Measurements from ENCODE around the gene TP53BP1.

Gene TP53BP1

DNA sequence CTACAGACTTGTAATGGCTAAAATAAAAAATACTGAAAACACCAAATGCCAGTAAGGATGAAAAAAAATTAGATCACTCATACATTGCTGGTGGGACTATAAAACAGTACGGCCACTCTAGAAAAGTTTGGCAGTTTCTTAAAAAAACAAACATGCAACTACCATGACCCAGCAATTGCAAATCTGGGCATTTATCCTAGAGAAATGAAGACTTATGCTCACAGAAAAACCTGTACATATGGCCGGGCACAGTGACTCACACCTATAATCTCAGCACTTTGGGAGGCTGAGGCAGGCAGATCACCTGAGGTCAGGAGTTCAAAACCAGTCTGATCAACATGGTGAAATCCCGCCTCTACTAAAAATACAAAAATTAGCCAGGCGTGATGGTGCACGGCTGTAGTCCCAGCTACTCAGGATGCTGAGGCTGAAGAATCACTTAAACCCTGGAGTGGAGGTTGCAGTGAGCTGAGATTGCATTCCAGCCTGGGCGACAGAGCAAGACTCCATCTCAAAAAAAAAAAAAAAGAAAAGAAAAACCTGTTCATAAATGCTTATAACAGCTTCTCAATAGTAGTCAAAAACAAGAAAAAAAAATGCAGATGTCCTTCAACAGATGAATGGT lies 5.6 kb downstream of the TP53BP1 start:
- CTCF ChIA-PET: no interaction called here
- peaks cover 21% of the 10 kb centered on the region for H3K4me1 Mint-ChIP-seq
- peaks cover 19% of the 10 kb centered on the region for H3K36me3 Mint-ChIP-seq
- DNase-seq: no peak
- no peak overlapping the region for H3K27ac Mint-ChIP-seq
- H3K4me3 Mint-ChIP-seq: no peak overlapping the region
- H3K27me3 Mint-ChIP-seq: no peaks in the 10 kb centered on the region
- no peaks in the 10 kb centered on the region for H3K9me3 Mint-ChIP-seq

DNA sequence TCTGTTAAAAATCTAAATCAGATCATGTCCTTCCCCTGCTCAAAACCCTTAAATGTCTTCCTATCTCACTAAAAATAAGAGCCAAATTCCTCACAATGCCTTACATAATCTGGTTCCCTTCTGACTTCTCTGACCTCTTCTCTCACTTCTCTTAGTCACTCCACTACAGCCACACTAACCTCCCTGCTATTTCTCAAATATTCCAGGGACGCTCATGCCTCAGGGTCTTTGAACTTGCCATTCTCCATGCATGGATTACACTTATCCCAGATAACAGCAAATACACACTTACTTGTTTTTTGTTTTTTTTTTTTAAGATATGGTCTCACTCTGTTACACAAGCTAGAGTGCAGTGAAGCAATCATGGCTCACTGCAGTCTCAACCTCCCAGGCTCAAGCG lies 8.5 kb downstream of the TP53BP1 start:
- Mint-ChIP-seq H3K36me3 (peaks cover 13% of the 10 kb centered on the region), H3K9me3 (no peaks in the 10 kb centered on the region), H3K27me3 (no peaks in the 10 kb centered on the region), H3K4me1 (peaks cover 8% of the 10 kb centered on the region), H3K27ac (no peak overlapping the region), H3K4me3 (no peak overlapping the region)
- DNase-seq: no peak
- CTCF ChIA-PET: interaction anchor here (1.0 to 1.4 kb wide), 3 partner anchors 30 to 43 kb away, joined by 3 to 8 read pairs (median 5); no protein-coding TSS in a partner anchor

DNA sequence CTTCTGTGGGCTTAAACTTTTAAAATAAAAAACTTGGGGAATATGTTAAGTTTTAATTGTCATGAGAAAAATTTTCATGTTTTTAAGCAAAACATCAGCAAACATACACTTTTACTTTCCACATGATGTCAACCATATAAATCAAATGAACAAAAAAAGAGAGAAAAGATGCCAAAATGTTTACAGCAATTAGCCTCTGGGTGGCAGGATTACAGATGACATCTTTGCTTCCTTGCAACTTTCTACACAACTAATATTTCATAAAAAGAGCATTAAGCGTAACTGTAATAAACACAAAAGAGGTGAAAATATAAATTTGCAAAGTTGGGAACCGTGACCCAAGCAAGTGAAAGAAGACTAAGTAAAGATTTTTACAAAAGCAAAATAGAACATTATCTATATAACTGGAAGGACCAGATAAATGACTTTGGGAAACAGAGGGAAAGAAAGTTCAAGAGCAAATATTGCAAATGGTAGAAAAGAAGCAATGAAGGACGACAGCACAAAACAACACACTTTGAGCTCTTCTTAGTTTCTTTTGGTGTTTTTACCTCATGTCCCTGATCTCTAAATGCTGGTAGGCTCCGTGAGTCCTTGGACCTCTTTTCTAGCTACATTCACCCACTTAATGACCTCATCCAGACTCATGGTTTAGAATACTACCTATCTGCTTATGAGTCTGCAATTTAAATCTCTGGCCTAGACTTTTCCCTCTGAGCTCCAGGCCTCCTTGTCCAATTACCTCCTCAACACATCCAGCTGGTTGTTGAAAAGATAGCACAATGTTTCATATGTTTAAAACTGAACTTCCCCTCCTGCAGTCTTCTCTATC lies 9.4 kb downstream of the TP53BP1 start:
- CTCF ChIA-PET: interaction anchor here (1.0 to 1.4 kb wide), 4 partner anchors 28 to 42 kb away, joined by 3 to 8 read pairs (median 4); no protein-coding TSS in a partner anchor
- peaks cover 2% of the 10 kb centered on the region for H3K4me1 Mint-ChIP-seq
- no peak for DNase-seq
- H3K36me3 Mint-ChIP-seq: peaks cover 16% of the 10 kb centered on the region
- H3K27ac Mint-ChIP-seq: no peak overlapping the region
- H3K4me3 Mint-ChIP-seq: no peak overlapping the region
- no peaks in the 10 kb centered on the region for H3K9me3 Mint-ChIP-seq
- H3K27me3 Mint-ChIP-seq: no peaks in the 10 kb centered on the region

DNA sequence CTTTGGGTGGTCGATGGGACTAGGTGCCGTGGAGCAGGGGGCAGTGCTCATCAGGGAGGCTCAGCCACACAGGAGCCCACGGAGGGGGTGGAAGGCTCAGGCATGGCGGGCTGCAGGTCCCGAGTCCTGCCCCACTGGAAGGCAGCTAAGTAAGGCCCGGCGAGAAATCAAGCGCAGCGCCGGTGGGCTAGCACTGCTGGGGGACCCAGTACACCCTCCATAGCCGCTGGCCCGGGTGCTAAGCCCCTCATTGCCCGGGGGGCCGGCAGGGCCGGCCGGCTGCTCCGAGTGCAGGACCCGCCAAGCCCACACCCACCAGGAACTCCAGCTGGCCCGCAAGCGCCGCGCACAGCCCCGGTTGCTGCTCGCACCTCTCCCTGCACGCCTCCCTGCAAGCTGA lies 19.1 kb downstream of the TP53BP1 start:
- no peak overlapping the region for H3K27ac Mint-ChIP-seq

DNA sequence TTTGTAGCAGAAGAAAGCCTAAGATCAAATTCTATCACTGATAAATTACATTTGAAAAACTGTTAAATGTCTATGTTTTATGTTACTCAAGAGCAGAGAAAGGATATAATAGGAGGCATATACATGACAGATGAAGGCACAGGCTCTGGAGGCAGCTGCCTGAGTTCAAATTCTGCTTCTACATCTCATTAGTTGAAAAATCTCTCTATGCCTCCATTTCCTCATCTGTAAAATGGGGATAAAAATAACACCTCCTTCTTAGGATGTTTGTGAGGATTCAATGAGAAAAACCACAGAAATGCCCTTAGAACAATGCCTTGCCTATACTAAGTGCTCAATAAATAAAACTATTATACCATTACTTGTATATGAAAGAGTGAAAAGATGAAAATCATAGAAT lies 21.0 kb downstream of the TP53BP1 start:
- CTCF ChIA-PET: no interaction called here
- Mint-ChIP-seq H3K4me1 (no peaks in the 10 kb centered on the region), H3K4me3 (no peak overlapping the region), H3K27me3 (no peaks in the 10 kb centered on the region), H3K9me3 (no peaks in the 10 kb centered on the region), H3K27ac (no peak overlapping the region), H3K36me3 (peaks cover 31% of the 10 kb centered on the region)
- DNase-seq: no peak

More for the DNA sequence above, 19.1 kb downstream of the TP53BP1 start:
- no peak for DNase-seq
- no peaks in the 10 kb centered on the region for H3K9me3 Mint-ChIP-seq
- H3K36me3 Mint-ChIP-seq: peaks cover 43% of the 10 kb centered on the region
- no peak overlapping the region for H3K4me3 Mint-ChIP-seq
- H3K27me3 Mint-ChIP-seq: no peaks in the 10 kb centered on the region
- CTCF ChIA-PET: no interaction called here
- H3K4me1 Mint-ChIP-seq: no peaks in the 10 kb centered on the region

DNA sequence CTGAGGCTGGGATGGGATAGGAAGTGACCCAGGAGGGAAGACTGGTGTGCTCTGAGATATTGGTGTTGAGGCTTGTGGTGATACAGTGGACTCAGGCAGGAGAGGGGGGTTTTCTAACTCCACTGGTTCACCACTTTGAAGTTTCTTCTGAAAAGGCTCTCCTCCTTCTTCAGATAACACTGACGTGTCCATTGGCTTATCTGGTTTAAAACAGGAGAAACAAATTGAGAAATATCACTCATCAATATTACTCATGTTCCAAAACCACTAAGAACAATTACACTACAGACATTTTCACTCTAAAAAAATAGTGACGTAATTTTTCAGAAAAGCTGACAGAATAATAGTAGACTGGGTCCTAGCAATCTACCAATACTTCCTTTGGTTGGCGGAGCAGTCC lies 23.1 kb downstream of the TP53BP1 start:
- Mint-ChIP-seq H3K36me3 (peaks cover 26% of the 10 kb centered on the region), H3K4me3 (no peak overlapping the region), H3K4me1 (no peaks in the 10 kb centered on the region), H3K27me3 (no peaks in the 10 kb centered on the region), H3K27ac (no peak overlapping the region), H3K9me3 (no peaks in the 10 kb centered on the region)
- CTCF ChIA-PET: interaction anchor here (0.6 kb wide), 1 partner anchor 476 kb away, joined by 3 read pairs; no protein-coding TSS in a partner anchor
- DNase-seq: no peak

DNA sequence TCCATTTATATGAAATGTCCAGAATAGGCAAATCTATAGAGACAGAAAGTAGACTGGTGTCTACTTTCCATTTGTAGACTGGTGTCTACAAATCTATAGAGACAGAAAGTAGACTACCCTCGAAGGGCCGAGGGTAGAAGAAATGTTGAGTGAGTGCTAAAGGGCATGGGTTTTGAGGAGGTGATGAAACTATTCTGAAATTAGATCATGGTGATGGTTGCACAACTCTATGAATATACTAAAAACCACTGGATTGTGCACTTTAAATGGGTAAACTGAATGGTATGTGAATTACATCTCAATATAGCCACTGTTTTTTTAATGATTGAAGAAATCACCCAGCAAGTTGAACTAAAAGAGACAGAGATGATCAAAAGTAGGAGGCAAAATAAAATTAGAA lies 27.9 kb downstream of the TP53BP1 start:
- Mint-ChIP-seq H3K4me1 (no peaks in the 10 kb centered on the region), H3K9me3 (no peaks in the 10 kb centered on the region), H3K27me3 (no peaks in the 10 kb centered on the region), H3K27ac (no peak overlapping the region), H3K4me3 (no peak overlapping the region), H3K36me3 (peaks cover 21% of the 10 kb centered on the region)
- CTCF ChIA-PET: no interaction called here
- DNase-seq: no peak

DNA sequence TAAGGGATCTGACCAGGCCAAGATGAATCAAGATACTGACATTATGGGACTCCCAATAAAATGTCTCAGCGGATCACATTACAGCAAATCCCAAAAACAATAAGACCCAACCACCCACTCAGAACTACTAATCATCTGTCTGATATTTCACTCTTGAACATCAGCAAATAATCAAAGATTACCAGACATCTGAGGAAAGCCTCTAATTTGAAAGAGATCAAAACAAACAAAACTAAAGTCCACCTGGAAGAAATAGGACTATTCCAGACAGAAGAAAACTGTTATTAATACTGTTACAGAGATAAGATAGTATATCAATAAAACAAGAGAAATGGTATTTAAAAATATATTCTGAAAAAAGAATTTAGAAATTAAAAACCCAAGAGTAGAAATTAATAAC lies 29.0 kb downstream of the TP53BP1 start:
- no peak overlapping the region for H3K27ac Mint-ChIP-seq
- H3K36me3 Mint-ChIP-seq: peaks cover 18% of the 10 kb centered on the region

DNA sequence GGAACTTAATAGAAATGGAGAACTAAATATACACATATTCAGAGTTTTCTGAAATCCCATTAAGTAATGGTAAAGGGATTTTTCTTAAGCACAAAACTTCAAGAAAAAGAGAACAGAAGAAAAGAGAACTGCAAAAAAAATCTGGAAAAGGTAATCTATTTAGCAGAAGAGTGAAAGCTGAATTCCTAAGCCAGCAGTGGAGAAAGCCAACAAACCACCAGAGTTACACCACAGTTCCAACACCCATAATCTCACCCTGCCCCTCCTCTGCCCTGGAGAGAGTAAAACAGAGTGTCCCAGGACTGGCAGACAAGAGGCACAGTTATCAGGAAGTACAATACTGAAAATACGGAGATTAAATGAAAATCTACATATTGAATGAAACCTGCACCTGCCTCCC lies 29.4 kb downstream of the TP53BP1 start:
- no peaks in the 10 kb centered on the region for H3K27me3 Mint-ChIP-seq
- DNase-seq: no peak
- no peak overlapping the region for H3K4me3 Mint-ChIP-seq
- H3K9me3 Mint-ChIP-seq: no peaks in the 10 kb centered on the region
- no peaks in the 10 kb centered on the region for H3K4me1 Mint-ChIP-seq
- H3K27ac Mint-ChIP-seq: no peak overlapping the region
- peaks cover 17% of the 10 kb centered on the region for H3K36me3 Mint-ChIP-seq
- CTCF ChIA-PET: no interaction called here

More for the DNA sequence above, 29.0 kb downstream of the TP53BP1 start:
- no peak for DNase-seq
- no peaks in the 10 kb centered on the region for H3K9me3 Mint-ChIP-seq
- H3K27me3 Mint-ChIP-seq: no peaks in the 10 kb centered on the region
- no peaks in the 10 kb centered on the region for H3K4me1 Mint-ChIP-seq
- no peak overlapping the region for H3K4me3 Mint-ChIP-seq
- CTCF ChIA-PET: no interaction called here

DNA sequence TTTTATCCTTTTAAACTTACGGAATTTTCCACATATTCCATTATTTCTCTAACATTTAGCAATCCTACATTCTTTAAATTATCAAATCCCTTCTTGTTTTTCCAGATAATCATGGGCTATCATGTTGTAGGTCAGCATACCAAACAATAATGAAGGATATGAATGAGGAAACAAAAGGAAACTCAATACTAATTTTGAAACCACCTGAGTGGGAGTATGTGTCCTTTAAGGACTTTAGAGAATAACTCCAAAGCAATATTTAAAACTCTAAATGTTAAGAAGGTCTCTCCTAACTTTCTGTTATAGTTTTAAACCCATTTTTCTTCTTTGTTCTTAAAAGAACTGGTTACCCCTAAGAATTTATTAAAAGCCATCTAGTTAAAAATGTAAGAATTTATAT lies 43.0 kb downstream of the TP53BP1 start:
- H3K9me3 Mint-ChIP-seq: no peaks in the 10 kb centered on the region
- CTCF ChIA-PET: no interaction called here
- DNase-seq: no peak

DNA sequence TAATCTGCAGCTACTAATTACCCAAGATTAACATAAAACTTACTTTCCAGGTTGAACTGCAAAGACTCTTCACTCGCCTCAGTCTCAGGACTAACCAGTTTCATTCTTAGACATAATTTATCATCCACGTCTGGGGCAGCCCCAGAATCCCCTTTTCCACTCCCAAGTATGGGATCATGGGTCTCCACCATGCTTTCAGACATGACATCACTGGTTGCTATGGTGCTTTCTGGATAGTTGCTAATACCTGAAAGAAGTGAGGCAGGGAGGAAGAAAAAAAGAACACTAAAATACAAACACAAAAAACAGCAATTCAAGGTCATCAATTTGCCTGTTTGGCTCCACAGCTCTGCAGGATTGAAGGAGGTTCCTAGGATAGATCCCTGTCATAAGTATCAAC lies 46.6 kb downstream of the TP53BP1 start:
- Mint-ChIP-seq H3K27ac (no peak overlapping the region), H3K27me3 (no peaks in the 10 kb centered on the region)
- CTCF ChIA-PET: no interaction called here

More for the DNA sequence above, 43.0 kb downstream of the TP53BP1 start:
- Mint-ChIP-seq H3K27ac (no peak overlapping the region), H3K4me3 (no peak overlapping the region), H3K27me3 (no peaks in the 10 kb centered on the region), H3K36me3 (peaks cover 9% of the 10 kb centered on the region), H3K4me1 (no peaks in the 10 kb centered on the region)

DNA sequence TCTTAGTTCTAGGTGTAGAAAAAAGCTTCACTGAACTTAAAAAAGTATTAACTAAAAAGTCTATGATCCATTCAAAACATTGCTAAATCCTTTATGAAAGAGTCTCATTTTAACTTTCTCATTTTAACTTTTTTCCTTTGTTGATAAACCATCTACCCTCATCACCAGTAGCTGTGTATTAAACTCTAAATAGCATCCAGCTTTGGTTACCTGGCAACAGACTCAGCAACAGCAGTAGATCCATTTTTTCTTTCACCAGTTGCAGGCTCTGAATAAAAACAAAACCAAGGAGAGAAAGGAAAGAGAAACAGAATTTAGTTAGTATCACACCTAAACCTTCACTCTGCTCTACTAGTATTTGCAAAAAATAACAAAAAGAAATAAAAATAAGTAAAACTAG lies 51.6 kb downstream of the TP53BP1 start:
- Mint-ChIP-seq H3K4me3 (no peak overlapping the region), H3K9me3 (no peaks in the 10 kb centered on the region), H3K36me3 (peaks cover 14% of the 10 kb centered on the region), H3K4me1 (peaks cover 7% of the 10 kb centered on the region), H3K27me3 (no peaks in the 10 kb centered on the region), H3K27ac (peak overlapping the region; percentile 24)
- DNase-seq: no peak
- CTCF ChIA-PET: interaction anchor here (0.6 to 3.1 kb wide), 8 partner anchors 8 to 336 kb away, joined by 3 to 43 read pairs (median 3); partner anchors contain the start of gene ELL3

More for the DNA sequence above, 46.6 kb downstream of the TP53BP1 start:
- no peaks in the 10 kb centered on the region for H3K9me3 Mint-ChIP-seq
- H3K36me3 Mint-ChIP-seq: peaks cover 10% of the 10 kb centered on the region
- no peak overlapping the region for H3K4me3 Mint-ChIP-seq
- peaks cover 1% of the 10 kb centered on the region for H3K4me1 Mint-ChIP-seq
- DNase-seq: no peak

DNA sequence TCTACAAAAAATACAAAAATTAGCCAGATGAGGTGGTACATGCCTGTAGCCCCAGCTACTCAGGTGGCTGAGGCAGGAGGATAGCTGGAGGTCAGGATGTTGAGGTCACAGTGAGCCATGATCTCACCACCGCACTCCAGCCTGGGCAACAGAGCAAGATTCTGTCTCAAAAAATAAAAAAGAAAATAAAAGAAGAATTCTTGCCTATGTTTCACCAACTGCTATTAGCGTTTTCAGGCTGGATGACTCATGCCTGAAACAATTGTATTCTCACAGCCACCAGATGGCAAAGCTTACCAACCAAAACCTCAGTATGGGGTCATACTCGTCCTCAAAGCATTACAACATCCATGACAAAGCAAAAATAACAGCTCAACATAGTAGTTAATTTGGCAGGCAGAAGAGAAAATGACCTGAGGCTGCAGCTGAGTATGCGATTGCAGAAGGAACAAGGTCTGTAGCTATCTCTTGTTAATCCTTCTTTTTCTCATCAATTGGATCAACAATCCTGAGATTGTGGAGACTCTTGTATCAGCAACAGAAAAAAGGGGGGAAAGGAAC lies 52.2 kb downstream of the TP53BP1 start:
- H3K4me3 Mint-ChIP-seq: no peak overlapping the region
- peaks cover 14% of the 10 kb centered on the region for H3K36me3 Mint-ChIP-seq
- H3K27ac Mint-ChIP-seq: peak overlapping the region; percentile 78
- H3K9me3 Mint-ChIP-seq: no peaks in the 10 kb centered on the region
- H3K27me3 Mint-ChIP-seq: no peaks in the 10 kb centered on the region
- H3K4me1 Mint-ChIP-seq: peaks cover 7% of the 10 kb centered on the region
- DNase-seq: peak; percentile 39
- CTCF ChIA-PET: interaction anchor here (0.6 to 3.1 kb wide), 9 partner anchors 8 to 336 kb away, joined by 3 to 43 read pairs (median 3); partner anchors contain the start of gene ELL3

DNA sequence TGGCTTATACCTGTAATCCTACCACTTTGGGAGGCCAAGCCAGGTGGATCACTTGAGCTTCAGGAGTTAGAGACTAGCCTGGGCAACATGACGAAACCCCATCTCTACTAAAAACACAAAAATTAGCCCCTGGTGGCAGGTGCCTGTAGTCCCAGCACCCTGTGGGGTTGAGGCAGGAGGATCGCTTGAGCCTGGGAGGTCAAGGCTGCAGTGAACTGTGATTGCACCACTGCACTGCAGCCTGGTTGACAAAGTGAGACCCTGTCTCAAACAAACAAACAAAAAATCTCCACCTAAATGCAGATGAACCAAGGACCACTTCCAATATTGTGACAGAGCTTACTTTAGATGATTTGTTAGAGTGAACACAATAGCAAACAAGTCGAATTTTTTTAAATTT lies 53.7 kb downstream of the TP53BP1 start:
- CTCF ChIA-PET: interaction anchor here (3.1 kb wide), 1 partner anchor 74 kb away, joined by 43 read pairs; no protein-coding TSS in a partner anchor
- no peaks in the 10 kb centered on the region for H3K27me3 Mint-ChIP-seq
- H3K27ac Mint-ChIP-seq: no peak overlapping the region
- no peak overlapping the region for H3K4me3 Mint-ChIP-seq
- peaks cover 9% of the 10 kb centered on the region for H3K36me3 Mint-ChIP-seq
- H3K4me1 Mint-ChIP-seq: peaks cover 9% of the 10 kb centered on the region
- no peak for DNase-seq
- no peaks in the 10 kb centered on the region for H3K9me3 Mint-ChIP-seq
